Right atrium auricular region (tissue), 2 donors: Measurements from ENCODE around the gene DNAJC17. TPM values are rescaled to one million over a fixed set of nuclear protein-coding genes. Genes with fewer than 3 reads are reported as not detected.

Source experiments
- DNase-seq: peaks from one replicate; pipeline ENCODE4 v3.0.0-alpha.2; 2019; ENCODE audit warnings: low spot score
- H3K27ac ChIP-seq, 2 donors: fragments of 200-600 bp; sonication (generic); 1 replicate in 1 of 2; 2 replicates in 1 of 2; pipeline ENCODE4 v1.5.1; 2016 to 2019
- H3K27me3 ChIP-seq, 2 donors: fragments of 200-600 bp; sonication (generic); one replicate each; pipeline versions ENCODE4 v1.5.1 to v1.6.0; 2017 to 2019
- H3K36me3 ChIP-seq: fragments of 200-600 bp; sonication (generic); one replicate; pipeline ENCODE4 v1.5.1; 2016
- H3K4me1 ChIP-seq, 2 donors: fragments of 200-600 bp; sonication (generic); one replicate each; pipeline versions ENCODE4 v1.5.1 to v1.6.0; 2017 to 2019
- H3K4me3 ChIP-seq, 2 donors: fragments of 200-600 bp; sonication (generic); 1 replicate in 1 of 2; 2 replicates in 1 of 2; pipeline ENCODE4 v1.5.1; 2017 to 2019; ENCODE audit warnings: mild to moderate bottlenecking in 1 of 2, moderate library complexity in 1 of 2
- H3K9me3 ChIP-seq, 2 donors: fragments of 200-600 bp; sonication (generic); one replicate each; pipeline ENCODE4 v1.5.1; 2019
- total RNA-seq, 2 donors: library from RNA; depleted of rRNA; stranded (reverse); fragments of >200 nt; gene quantifications; one replicate each; pipeline ENCODE4 v1.1.0, GENCODE V29; 2016
- TF ChIP-seq, protein P1 (sequence below), 2 donors: fragments of 200-600 bp; sonication (generic); IDR thresholded peaks; one replicate each; pipeline ENCODE4 v1.5.1; 2019; ENCODE audit warnings: antibody characterized with exemption in 2 of 2

DNAJC17 gene
- total RNA-seq, 2 donors from 2014 or later: 11.6 to 15.7 TPM

DNA sequence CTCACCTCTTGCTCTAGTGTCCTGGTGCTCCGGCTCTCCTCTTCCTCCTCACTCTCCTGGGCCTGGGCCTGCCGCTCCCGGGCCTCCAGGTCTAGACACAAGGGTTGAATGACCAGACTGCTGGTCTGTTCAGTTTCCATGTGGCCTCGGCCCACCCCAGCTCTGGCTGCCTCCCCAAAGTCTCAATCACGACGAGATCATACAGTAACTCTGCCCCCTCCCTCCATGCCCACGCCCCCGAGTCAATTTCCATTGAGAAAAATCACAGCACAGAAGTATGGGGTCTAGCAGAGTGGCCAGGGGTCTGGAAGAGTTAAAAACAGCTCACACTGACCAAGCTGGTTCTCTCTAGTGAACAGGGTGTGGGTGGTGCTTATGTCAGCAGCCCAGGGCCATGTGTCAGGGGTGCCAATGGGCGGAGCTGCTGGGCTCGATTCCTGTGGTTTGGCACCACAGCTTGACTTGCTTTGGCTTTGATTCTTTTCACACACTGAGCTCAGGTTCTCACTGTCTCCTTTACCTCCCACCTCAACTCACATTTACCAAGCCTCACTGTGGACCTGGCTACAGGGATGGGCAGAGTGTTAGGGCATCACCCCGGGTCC is 30.6 kb downstream of the DNAJC17 start:
- no peak overlapping the region for H3K27ac ChIP-seq
- no peaks in the 10 kb centered on the region for H3K27me3 ChIP-seq
- H3K9me3 ChIP-seq: no peaks in the 10 kb centered on the region
- TF ChIP-seq, protein P1, sequence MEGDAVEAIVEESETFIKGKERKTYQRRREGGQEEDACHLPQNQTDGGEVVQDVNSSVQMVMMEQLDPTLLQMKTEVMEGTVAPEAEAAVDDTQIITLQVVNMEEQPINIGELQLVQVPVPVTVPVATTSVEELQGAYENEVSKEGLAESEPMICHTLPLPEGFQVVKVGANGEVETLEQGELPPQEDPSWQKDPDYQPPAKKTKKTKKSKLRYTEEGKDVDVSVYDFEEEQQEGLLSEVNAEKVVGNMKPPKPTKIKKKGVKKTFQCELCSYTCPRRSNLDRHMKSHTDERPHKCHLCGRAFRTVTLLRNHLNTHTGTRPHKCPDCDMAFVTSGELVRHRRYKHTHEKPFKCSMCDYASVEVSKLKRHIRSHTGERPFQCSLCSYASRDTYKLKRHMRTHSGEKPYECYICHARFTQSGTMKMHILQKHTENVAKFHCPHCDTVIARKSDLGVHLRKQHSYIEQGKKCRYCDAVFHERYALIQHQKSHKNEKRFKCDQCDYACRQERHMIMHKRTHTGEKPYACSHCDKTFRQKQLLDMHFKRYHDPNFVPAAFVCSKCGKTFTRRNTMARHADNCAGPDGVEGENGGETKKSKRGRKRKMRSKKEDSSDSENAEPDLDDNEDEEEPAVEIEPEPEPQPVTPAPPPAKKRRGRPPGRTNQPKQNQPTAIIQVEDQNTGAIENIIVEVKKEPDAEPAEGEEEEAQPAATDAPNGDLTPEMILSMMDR (IDR thresholded peaks at IDR 0.05): no peak
- no peak overlapping the region for H3K4me3 ChIP-seq
- peaks cover 72% of the 10 kb centered on the region for H3K36me3 ChIP-seq
- DNase-seq: no peak
- H3K4me1 ChIP-seq: no peaks in the 10 kb centered on the region

DNA sequence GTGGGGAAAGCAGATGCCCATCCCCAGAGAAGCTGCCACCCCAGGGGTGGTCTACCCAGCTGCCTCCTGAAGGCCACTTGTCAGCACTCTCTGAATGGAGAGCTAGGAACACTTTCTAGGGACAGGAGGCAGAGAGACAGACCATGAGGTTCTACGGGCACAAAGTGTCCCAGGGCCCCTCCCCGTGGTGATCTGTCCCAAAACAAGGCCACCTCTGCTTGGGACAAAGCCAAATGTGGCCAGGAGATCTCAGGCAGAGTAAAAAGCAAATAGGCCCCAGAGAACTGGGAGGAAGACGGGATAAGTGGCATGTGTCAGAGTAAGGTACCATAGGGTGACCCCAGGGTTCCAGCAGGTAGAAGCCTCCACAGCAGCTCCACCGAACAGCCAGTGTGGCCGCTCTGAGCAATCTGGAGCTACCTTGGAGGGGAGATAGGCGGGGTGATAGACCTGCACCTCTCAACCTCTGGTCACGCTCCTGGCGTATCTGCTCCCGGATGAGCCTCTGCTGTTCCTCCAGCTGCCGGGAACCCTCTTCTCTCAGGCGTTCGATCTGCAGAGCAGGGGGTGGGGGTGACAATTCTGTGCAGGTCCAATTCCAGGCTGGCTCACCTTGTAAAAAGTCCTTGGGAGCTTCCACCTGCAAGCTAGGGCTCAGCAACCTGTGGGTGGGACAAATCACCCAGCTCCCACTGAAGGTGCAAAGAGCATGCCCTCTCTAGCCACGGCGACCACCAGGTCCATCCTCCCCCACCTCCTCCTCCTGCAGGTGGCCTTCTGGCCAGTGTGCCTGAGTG is 31.3 kb downstream of the DNAJC17 start:
- Histone ChIP-seq H3K36me3 (peaks cover 74% of the 10 kb centered on the region), H3K27ac (no peak overlapping the region)
- TF ChIP-seq, protein P1 (IDR thresholded peaks at IDR 0.05): no peak

DNA sequence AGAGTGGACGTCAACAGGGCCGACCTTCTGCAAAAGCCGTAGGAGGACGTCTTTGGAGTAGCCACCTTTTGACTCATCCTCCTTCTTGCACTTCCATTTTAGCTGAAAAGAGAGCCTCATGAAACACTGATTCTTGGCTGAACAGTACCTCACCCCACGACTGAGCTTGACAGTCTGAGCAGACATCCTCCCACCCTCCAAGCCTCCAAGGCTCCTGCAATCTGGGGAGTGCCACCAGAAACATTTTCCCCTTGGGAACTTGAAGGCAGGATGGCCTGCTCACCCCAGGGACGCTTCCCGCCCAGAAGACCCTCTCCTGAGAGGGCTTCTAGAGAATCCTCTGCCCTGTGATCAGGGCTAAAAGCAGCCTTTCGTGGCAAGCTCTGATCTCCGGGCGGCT is 32.3 kb downstream of the DNAJC17 start:
- H3K4me3 ChIP-seq: no peak overlapping the region
- no peak for DNase-seq
- H3K9me3 ChIP-seq: no peaks in the 10 kb centered on the region
- no peak overlapping the region for H3K27ac ChIP-seq
- peaks cover 0 to 6% of the 10 kb centered on the region in 2 donors for H3K4me1 ChIP-seq
- TF ChIP-seq, protein P1 (IDR thresholded peaks at IDR 0.05): no peak
- peaks cover 72% of the 10 kb centered on the region for H3K36me3 ChIP-seq
- H3K27me3 ChIP-seq: no peaks in the 10 kb centered on the region

More for the DNA sequence above, 31.3 kb downstream of the DNAJC17 start:
- H3K4me3 ChIP-seq: no peak overlapping the region
- DNase-seq: no peak
- no peaks in the 10 kb centered on the region for H3K4me1 ChIP-seq
- H3K9me3 ChIP-seq: no peaks in the 10 kb centered on the region
- no peaks in the 10 kb centered on the region for H3K27me3 ChIP-seq

DNA sequence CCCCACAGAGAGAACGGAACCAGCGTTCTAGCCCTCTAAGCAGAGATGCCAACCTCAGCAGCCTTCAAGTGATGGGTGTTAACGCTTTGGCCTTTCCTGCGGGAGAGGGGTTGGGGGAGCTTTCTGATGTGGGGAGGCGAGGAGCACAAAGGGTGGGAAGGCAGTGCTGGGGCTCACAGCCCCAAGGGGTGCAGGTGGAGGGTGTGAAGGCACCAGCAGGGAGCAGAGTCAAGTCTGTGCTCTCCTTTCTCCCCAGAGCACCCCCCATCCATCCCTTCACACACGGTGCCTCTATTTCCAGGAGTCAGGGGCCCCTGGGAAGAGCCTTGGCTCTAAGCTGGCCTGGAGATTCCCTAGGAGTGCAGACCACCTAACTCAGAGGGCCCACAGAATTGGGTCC is 33.4 kb downstream of the DNAJC17 start:
- TF ChIP-seq, protein P1 (IDR thresholded peaks at IDR 0.05): no peak
- no peak for DNase-seq
- Histone ChIP-seq H3K4me3 (no peak overlapping the region), H3K27ac (no peak overlapping the region), H3K4me1 (peaks cover 0 to 17% of the 10 kb centered on the region in 2 donors), H3K9me3 (no peaks in the 10 kb centered on the region), H3K36me3 (peaks cover 61% of the 10 kb centered on the region), H3K27me3 (no peaks in the 10 kb centered on the region)

DNA sequence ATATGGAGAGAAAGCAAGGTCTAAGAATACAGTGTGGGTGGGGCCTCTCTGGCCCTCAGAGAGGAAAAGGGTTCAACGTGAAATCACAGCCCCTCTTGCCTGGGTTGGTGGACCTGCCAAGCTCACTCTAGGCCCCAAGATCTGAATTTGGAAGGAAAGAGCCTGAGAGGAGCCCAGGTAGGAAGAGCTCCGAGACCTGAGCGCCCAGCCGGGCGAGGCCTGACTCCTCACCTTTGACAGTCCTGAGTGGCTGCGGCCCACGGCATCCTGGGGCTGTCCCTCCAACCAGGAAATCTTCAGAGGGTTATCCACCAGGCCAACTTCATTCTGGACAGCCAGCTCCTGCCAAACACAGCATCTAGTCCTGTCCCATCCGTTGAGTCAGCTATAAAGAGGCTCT is 33.8 kb downstream of the DNAJC17 start:
- TF ChIP-seq, protein P1 (IDR thresholded peaks at IDR 0.05): no peak
- Histone ChIP-seq H3K36me3 (peaks cover 57% of the 10 kb centered on the region), H3K27me3 (no peaks in the 10 kb centered on the region)

More for the DNA sequence above, 33.8 kb downstream of the DNAJC17 start:
- H3K9me3 ChIP-seq: no peaks in the 10 kb centered on the region
- H3K4me3 ChIP-seq: no peak overlapping the region
- peaks cover 0 to 19% of the 10 kb centered on the region in 2 donors for H3K4me1 ChIP-seq
- H3K27ac ChIP-seq: no peak overlapping the region
- no peak for DNase-seq
